ENCODE data around the gene ADCY1. TPM values are rescaled to one million over a fixed set of nuclear protein-coding genes. Genes with fewer than 3 reads are reported as not detected.
"Not testable (repeated sequence)": the region's sequence is repeated elsewhere in the genome, so short reads cannot be mapped to it uniquely, and the experiment has no call there.

The ADCY1 gene
- 7.5 and 7.8 TPM in 2 replicates for total RNA-seq

GRCh38 chr7:45573661-45574415 lies at the start of gene ADCY1:
Gene ADCY1 (plus strand): TSS chr7:45574368. CDS start chr7:45574544, 176 bp downstream.
- intact Hi-C loops (cut with micrococcal nuclease), result no loop called here

GRCh38 chr7:45524445-45524844 lies 49.7 kb upstream of the ADCY1 start:
- intact Hi-C loops (cut with micrococcal nuclease), result no loop called here

- intact Hi-C loops (cut with micrococcal nuclease), result no loop called here
These were observed 49.1 kb upstream of the ADCY1 start for GRCh38 chr7:45525057-45525456.

- intact Hi-C loops (cut with micrococcal nuclease), result no loop called here
These were observed 30.7 kb upstream of the ADCY1 start for GRCh38 chr7:45543473-45543872.

GRCh38 chr7:45545105-45545710 lies 29.0 kb upstream of the ADCY1 start:
- intact Hi-C loops (cut with micrococcal nuclease), result not testable (repeated sequence)

GRCh38 chr7:45548917-45549316 lies 25.3 kb upstream of the ADCY1 start:
- intact Hi-C loops (cut with micrococcal nuclease), result not testable (repeated sequence)

- intact Hi-C loops (cut with micrococcal nuclease), result no loop called here
These were observed 10.8 kb upstream of the ADCY1 start for GRCh38 chr7:45563401-45563800.

GRCh38 chr7:45563941-45564461 lies 10.2 kb upstream of the ADCY1 start:
- intact Hi-C loops (cut with micrococcal nuclease), result no loop called here

- intact Hi-C loops (cut with micrococcal nuclease), result no loop called here
These were observed 9.7 kb upstream of the ADCY1 start for GRCh38 chr7:45564485-45564884.

- intact Hi-C loops (cut with micrococcal nuclease), result no loop called here
These were observed 9.2 kb upstream of the ADCY1 start for GRCh38 chr7:45564886-45565455.

GRCh38 chr7:45566386-45566785 lies 7.8 kb upstream of the ADCY1 start:
- intact Hi-C loops (cut with micrococcal nuclease), result no loop called here

GRCh38 chr7:45566961-45567360 lies 7.2 kb upstream of the ADCY1 start:
- intact Hi-C loops (cut with micrococcal nuclease), result no loop called here

GRCh38 chr7:45567713-45568112 lies 6.5 kb upstream of the ADCY1 start:
- intact Hi-C loops (cut with micrococcal nuclease), result no loop called here

- intact Hi-C loops (cut with micrococcal nuclease), result no loop called here
These were observed 5.5 kb upstream of the ADCY1 start for GRCh38 chr7:45568536-45569289.

GRCh38 chr7:45569290-45569685 lies 4.9 kb upstream of the ADCY1 start:
- intact Hi-C loops (cut with micrococcal nuclease), result no loop called here

- intact Hi-C loops (cut with micrococcal nuclease), result no loop called here
These were observed 3.4 kb upstream of the ADCY1 start for GRCh38 chr7:45570797-45571196.

- intact Hi-C loops (cut with micrococcal nuclease), result no loop called here
These were observed 964 bp upstream of the ADCY1 start for GRCh38 chr7:45573204-45573603.

- intact Hi-C loops (cut with micrococcal nuclease), result no loop called here
These were observed 174 bp downstream of the ADCY1 start for GRCh38 chr7:45574416-45574668.

GRCh38 chr7:45574669-45575500 lies 717 bp downstream of the ADCY1 start:
- intact Hi-C loops (cut with micrococcal nuclease), result no loop called here

- intact Hi-C loops (cut with micrococcal nuclease), result no loop called here
These were observed 1.5 kb downstream of the ADCY1 start for GRCh38 chr7:45575501-45576248.
